Measurements from ENCODE around the gene NMBR.

GRCh38 chr6:142132625-142133024 is 14.3 kb downstream of the NMBR start, which contains the start of gene GJE1:
- TF ChIP-seq CTCF (IDR thresholded peaks at IDR 0.05) (no peak), EZH2 (IDR thresholded peaks at IDR 0.05; ENCODE audit: borderline replicate concordance, insufficient read depth, low read depth, low read length, poor library complexity, severe bottlenecking) (no peak)
